HG02973 (cell line): ENCODE data around the gene CD109.
"Not testable (repeated sequence)": the region's sequence is repeated elsewhere in the genome, so short reads cannot be mapped to it uniquely, and the experiment has no call there.

Source experiments
- ATAC-seq: cut with Tn5 transposase; IDR thresholded peaks from one replicate; pipeline ENCODE4 v1.9.1; 2021; ENCODE audit warnings: moderate library complexity; ENCODE audit not compliant: unreplicated experiment

Gene CD109

GRCh38 chr6:73695619-73696421, at the start of gene CD109:
TSS of gene CD109 (plus strand) at chr6:73696203. CDS start at chr6:73696216, 13 bp downstream.
- ATAC-seq, result peak; percentile 70

- no peak for ATAC-seq
Measured at GRCh38 chr6:73648166-73648565, 47.8 kb upstream of the CD109 start.

DNA sequence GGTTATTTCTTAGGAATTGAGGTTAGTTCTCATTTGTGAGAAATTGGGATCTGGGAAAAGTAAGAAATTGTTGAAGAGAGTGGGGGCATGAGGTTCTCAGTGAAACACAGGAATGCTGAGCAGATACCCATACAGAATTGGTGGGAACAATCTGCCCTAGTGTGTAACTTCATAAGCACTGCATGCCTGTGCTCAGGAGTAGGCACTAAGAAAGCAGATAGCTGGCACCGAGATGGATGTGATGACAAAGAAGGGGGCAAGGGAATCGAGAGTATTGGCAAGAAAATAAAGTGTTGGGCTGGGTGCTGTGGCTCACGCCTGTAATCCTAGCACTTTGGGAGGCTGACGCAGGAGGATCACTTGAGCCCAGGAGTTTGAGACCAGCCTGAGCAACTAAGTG, 46.2 kb upstream of the CD109 start:
- ATAC-seq, result no peak

DNA sequence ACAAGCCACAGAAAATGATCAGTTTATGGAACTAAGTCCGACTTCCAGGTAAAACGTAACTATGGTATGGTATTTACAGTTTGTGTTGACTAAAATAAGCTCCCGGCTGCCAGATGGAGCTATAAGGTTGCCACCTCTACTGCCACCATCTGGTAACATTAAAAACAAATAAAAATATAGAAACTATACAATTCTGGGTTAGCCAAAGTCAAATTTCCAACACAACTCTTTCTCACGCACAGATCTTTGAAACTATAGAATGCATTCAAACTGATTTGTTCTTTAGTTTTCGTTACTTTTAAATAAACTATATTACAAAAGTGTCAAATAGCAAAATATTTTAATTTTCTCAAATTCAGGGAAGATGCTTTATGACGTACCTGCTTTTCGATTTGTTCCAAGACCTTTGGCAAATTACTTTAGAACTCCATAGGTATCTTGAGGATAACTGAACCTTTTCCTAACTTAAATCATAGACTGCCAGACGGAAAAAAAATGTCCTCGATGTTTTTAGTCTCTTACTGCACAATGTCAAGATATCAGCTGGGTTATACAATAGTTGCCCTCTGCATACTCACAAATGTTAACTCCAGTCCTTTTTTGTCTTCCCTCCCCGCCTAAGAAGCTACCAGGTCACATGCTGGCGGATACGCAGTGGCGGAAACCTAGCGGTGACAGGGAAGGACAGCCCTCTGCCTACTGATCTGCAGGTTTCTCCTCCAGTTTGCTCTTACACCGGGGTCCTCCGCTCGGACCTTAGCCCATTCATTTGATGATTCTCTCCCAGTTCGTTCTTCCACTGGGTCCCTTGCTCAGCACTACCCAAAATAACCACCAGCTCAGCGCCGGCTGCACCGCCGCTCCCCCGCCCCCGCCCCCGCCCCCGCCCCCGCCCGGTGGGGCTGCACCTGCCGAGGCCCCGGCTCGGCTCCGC, 43.1 kb upstream of the CD109 start:
- peak; percentile 38 for ATAC-seq

- ATAC-seq, result peak; percentile 90
Measured at GRCh38 chr6:73653571-73654424, 42.2 kb upstream of the CD109 start, which contains the start of gene SLC17A5. TSS of gene SLC17A5 (minus strand) at chr6:73653992. CDS start at chr6:73653886, 106 bp downstream.

DNA sequence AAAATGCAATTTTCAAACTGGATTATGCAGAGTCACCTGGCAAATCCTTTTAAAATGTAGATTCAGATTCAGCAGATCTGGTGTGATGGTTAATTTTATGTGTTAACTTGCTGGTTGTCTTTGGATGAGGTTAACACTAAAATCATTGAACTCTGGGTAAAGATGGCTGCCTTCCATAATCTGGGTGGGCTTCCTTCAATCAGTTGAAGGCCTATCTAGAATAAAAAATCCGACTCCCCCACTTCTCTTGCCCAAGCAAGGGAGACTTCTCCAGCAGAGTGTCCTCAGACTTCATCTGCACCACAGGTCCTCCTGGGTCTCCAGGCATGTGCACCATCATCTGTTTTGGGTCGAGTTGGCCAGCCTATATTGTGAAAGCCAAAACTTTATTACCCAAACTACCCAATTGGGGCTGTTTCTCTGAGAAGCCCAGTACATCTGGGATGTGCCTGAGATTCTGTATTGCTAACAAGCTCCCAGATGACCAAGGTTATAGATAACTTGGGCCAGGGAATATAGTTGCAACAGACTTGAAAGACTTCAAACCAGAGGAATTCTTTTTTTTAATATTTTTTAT, 40.6 kb upstream of the CD109 start:
- ATAC-seq, result no peak

DNA sequence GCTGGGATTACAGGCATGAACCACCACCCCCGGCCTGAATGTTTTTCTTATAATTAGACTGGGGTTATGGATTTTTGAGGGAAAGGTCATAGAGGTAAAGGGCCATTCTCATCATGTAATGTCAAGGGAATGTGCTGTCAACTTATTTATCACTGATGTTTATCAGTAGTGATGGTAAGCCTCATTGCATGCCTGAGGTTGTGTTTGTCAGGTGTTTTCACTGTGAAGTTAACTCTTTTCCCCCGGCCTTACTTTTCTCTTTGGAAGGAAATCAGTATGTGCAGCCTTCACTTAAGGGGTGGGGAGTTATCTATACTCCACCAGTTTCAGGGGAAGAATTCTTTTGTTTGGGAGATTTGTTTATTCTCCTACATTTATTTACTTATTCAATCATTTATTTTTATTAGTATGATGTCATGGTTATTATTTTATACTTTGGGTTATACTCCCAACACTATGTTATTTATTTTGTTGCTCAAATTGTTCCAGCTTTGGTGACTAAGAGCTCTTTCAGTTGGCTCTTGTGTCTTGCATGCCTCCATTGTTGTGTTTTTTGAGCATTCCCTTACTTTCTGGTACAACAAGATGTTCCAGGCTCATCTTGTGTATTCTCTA, 39.4 kb upstream of the CD109 start:
- ATAC-seq, result no peak

- no peak for ATAC-seq
Measured at GRCh38 chr6:73657201-73657600, 38.8 kb upstream of the CD109 start.

DNA sequence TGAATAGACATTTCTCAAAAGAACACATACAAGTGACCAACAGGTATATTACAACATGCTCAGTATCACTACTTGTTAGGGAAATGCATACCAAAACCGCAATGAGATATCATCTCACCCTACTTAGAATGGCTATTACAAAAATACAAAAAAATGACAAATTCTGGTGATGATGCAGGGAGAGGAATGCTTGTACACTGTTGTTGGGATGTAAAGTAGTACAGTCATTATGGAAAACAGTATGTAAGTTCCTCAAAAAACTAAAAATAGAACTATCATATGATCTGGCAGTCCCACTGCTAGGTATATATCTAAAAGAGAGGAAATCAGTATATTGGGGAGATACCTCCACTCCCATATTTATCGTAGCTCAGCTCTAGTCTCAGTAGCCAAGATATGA, 31.3 kb upstream of the CD109 start:
- no peak for ATAC-seq

DNA sequence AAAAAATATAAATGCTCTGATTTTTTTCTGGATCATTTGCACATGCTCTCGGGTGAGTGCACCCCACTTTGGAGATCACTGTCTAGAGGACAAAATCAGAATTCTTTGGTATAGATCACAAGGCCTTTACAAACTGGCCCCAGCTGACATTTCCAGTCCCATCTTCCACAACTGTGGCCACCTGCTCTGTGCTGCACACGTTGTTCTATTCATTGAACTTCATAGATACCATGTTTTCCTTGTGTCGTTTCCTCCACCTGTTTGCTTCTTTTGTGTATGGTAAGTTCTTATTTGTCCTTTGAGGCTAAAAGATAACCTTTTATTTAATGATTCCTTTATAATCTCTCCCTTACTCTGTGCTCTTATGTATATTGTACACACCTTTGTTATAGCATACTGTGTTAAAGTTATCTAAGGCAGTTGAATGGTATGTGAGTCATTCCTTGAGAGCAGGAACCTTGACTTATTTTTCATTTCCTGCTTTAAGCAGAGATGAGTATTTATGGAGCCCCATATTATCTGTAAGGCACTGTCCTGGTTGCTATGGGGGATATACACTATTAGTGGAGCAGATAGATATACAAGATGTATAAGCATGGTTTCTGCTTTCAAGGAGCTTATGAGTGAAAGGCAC, 30.2 kb upstream of the CD109 start:
- ATAC-seq, result peak; percentile 87

GRCh38 chr6:73666393-73666792, 29.6 kb upstream of the CD109 start:
- no peak for ATAC-seq

DNA sequence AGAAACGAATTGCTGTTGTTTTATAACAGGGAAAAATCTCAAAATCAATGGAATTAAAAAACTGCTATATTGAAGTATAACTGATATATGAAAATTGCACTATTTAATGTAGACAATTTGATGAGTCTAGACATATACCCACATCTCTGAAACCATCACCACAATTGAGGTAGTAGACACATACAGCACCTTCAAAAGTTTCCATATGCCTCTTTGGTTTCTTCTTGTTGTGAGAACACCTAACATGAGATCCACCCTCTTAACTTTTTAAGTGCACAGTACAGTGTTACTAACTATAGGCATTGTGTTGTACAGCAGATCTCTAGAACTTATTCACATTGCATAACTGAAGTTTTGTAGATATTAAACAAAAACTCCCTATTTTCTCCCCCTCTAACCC, 28.2 kb upstream of the CD109 start:
- no peak for ATAC-seq

- ATAC-seq, result no peak
Measured at GRCh38 chr6:73669005-73669404, 27.0 kb upstream of the CD109 start.

DNA sequence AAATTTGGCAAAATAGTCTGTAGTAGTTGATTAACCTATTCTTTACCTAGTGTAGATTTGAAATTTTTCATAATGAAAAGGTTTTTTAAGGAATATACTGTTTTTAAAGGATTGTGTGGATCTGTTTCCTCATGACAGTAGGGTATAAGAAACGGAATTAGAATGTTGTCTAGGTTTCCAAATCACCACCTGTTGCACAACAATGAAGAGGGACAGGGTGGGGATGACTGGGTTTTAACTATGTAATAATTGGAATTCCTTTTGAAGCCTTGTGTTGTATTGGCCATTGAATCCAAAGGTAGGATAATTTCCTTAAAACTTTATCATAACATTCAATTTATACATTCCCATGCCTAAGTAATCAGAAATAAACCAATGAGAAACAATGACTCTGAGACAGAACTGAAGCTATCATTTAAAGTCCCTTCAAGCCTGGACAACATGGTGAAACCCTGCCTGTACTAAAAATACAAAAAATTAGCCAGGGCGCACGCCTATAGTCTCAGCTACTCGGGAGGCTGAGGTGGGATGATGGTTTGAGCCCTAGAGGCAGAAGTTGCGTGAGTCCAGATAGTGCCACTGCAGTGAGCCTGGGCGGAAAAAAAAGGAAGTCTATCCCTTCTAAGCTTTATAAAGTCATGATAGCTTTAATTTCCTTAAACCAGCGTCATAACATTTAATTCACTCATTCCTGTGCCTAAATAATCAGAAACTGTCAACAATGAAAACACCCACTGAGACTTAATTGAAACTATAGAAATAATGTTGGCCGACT, 23.9 kb upstream of the CD109 start:
- no peak for ATAC-seq

DNA sequence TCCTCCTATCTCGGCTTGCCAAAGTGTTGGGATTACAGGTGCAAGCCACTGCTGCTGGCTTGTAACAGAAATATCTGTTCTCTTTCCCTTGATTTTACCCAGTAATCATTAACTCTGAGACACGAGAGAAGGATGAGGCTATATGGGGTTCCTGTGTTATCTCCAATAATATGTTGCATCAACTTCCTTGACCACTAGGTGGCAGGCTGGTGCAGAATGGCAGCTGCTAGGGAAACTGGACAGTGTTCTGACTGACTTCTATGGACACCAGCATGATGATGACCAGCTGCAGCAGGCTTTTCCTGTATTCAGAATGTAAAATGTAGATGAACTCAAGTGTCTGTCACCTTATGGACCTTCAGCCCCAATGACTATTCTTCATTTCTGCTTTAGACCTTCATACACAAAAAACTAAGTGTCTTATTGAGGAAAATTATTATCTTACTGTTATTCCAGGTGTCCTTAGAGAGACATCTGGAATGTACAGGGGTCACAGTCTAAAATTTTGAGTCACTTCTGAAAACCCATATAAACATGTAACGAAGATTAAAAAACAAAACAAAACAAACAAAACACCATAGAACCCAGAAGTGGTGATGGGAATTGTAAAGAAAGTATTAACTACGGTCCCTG, 20.4 kb upstream of the CD109 start:
- ATAC-seq, result peak; percentile 91

GRCh38 chr6:73679009-73679408, 17.0 kb upstream of the CD109 start:
- ATAC-seq, result no peak

- ATAC-seq, result not testable (repeated sequence)
Measured at GRCh38 chr6:73679846-73680245, 16.2 kb upstream of the CD109 start.

- no peak for ATAC-seq
Measured at GRCh38 chr6:73680289-73680918, 15.6 kb upstream of the CD109 start.
